Epithelial cell of prostate (primary cell): ENCODE data around the gene GLE1.
"Not testable (repeated sequence)": the region's sequence is repeated elsewhere in the genome, so short reads cannot be mapped to it uniquely, and the experiment has no call there.

Source experiments
- DNase-seq: peaks from one replicate; pipeline ENCODE4 v3.0.0-alpha.2; 2011; ENCODE audit warnings: low read depth, low spot score
- H3K27ac ChIP-seq: fragments of 450-650 bp; 2 replicates; pipeline ENCODE4 v1.5.1; 2017; ENCODE audit warnings: mild to moderate bottlenecking

GLE1 gene

DNA sequence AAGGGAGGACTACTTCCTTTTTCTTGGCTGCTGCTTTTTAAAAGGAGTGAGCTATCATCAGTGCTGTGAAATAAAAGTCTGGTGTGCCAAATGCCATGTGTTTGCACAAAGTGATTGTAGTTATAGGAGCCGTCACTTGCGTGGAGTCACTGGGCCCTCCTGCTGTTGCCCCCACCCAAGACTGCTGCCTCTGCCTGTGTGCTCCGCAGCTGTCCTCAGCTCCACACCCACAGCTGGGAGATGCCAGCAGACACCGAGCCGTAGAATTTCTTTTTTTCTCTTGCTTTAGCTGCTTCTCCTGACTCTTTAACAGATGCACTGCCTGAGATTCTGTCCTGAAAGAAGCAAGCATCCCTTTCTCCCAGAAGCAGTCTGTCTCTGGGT lies 9.8 kb upstream of the GLE1 start:
- DNase-seq, result no peak
- H3K27ac ChIP-seq, result no peak overlapping the region

- no peak for DNase-seq
- peak overlapping the region; percentile 25 for H3K27ac ChIP-seq
Observed at GRCh38 chr9:128495296-128495695, 9.2 kb upstream of the GLE1 start.

DNA sequence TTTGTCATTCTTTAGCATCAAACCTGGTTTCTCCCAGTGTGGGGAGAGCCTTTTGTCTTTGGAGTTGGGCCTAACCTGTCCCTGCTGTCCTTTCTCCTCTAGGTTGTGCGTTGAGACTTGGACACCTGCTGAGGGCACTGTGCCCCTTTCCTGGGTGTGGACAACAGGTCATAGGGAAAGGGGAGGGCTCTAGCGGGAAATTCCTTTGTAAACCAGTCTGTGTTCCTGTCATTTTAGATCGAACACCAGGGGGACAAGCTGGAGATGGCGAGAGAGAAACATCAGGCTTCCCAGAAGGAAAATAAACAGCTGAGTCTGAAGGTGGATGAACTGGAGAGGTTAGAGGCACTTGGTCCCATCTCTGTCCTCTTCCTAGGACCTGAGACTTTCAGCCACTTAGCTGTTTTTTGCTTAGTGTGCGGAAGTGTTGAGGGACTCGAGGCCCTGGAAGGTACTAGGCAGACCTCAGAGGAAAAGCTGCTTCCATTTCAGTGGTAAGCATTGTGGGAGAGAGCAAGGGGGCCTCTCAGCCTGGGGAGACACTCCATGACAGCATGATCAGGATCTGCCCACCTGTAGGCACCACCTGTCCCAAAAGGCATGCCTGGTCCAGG lies 8.6 kb upstream of the GLE1 start:
- peak overlapping the region; percentile 25 for H3K27ac ChIP-seq
- no peak for DNase-seq

DNA sequence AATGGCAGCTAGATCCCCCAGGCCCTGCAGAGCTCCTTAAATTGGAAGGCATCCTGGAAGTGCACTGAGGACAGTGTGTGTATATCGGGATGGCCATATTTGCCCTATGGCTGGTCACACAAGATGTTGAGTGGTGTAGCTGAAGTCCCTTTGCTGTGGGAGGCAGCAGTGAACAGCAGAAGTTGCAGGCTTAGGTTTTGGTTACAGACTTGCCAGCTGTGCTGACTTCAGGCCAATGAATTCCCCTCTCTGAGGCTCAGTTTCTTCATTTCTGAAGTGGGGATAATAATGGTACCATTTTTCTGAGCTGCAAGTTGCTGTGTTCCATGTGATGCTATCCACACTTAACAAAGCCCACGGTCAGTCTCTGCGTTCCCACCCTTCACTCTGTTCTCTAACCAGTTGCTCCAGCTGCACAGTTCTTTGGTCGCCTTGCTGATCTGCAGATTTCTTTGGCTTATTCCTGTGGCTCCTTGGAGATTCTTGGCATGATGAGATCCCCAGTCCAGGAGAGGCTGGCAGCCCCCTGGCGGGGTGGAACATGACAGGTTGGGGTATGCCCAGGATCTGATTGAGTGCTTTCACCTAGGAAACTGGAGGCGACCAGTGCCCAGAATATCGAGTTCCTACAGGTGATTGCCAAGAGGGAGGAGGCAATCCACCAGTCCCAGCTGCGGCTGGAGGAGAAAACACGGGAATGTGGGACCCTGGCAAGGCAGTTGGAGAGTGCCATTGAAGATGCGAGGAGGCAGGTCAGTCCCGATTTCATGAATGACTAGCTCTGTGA lies 6.5 kb upstream of the GLE1 start:
- no peak overlapping the region for H3K27ac ChIP-seq
- no peak for DNase-seq

DNA sequence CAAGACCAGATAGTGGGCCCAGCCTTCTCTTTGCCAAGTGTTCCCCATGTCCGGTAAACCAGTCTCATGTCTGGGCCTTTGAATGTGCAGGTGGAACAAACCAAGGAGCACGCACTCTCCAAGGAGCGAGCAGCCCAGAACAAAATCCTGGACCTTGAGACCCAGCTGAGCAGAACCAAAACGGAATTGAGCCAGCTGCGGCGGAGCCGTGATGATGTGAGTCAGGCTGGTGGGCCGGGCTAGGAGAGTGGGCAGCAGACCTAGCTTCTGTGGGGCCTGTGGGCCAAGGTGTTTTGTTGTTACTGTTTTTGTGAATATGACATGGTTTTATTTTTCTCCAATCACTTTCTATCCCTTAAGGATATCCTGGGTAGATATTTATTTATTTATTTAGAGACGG lies 5.6 kb upstream of the GLE1 start:
- no peak for DNase-seq

DNA sequence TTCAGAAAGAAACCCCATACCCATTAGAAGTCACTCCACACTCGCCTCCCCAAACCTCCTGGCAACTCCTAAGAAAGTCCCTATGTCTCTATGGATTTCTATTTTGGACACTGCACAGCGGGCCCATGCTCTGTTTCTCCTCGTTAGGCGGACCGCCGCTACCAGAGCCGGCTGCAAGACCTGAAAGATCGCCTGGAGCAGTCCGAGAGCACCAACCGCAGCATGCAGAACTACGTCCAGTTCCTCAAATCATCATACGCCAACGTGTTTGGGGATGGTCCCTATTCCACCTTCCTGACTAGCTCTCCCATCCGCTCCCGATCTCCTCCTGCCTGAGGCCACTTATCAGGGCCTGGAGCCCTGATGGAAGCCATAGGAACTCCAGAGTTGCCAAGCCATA lies 4.6 kb upstream of the GLE1 start:
- H3K27ac ChIP-seq, result no peak overlapping the region

More for the DNA sequence above, 5.6 kb upstream of the GLE1 start:
- H3K27ac ChIP-seq, result no peak overlapping the region

GRCh38 chr9:128503415-128503825 lies 1.1 kb upstream of the GLE1 start:
- peak overlapping the region; percentile 72 for H3K27ac ChIP-seq
- DNase-seq, result peak; percentile 3

More for the DNA sequence above, 4.6 kb upstream of the GLE1 start:
- DNase-seq, result no peak

GRCh38 chr9:128503870-128504269 lies 649 bp upstream of the GLE1 start:
- H3K27ac ChIP-seq, result peak overlapping the region; percentile 72
- DNase-seq, result no peak

- peak overlapping the region; percentile 72 for H3K27ac ChIP-seq
- no peak for DNase-seq
Observed at GRCh38 chr9:128505414-128505765, 871 bp downstream of the GLE1 start.

- H3K27ac ChIP-seq, result peak overlapping the region; percentile 72
- not testable (repeated sequence) for DNase-seq
Observed at GRCh38 chr9:128505906-128506305, 1.4 kb downstream of the GLE1 start.

DNA sequence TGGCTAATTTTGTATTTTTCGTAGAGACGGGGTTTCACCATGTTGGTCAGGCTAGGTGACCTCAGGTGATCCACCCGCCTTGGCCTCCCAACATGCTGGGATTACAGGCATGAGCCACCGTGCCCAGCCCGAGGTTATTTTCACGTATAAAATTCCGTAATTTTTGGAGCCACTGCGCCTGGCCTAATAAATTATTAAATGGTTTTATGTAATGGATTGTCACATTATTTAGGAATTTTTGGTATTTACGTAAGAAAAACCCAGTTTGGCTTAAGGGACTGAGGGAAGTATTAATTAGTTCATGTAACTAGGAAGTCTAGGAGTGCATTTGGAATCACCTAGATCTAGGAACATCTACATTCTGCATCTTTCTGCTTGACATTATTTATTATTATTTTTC lies 8.3 kb downstream of the GLE1 start:
- H3K27ac ChIP-seq, result no peak overlapping the region

GRCh38 chr9:128521956-128522355 lies 17.4 kb downstream of the GLE1 start:
- H3K27ac ChIP-seq, result no peak overlapping the region
- no peak for DNase-seq

More for the DNA sequence above, 8.3 kb downstream of the GLE1 start:
- no peak for DNase-seq

- no peak for DNase-seq
- no peak overlapping the region for H3K27ac ChIP-seq
Observed at GRCh38 chr9:128523199-128523925, 18.8 kb downstream of the GLE1 start.

DNA sequence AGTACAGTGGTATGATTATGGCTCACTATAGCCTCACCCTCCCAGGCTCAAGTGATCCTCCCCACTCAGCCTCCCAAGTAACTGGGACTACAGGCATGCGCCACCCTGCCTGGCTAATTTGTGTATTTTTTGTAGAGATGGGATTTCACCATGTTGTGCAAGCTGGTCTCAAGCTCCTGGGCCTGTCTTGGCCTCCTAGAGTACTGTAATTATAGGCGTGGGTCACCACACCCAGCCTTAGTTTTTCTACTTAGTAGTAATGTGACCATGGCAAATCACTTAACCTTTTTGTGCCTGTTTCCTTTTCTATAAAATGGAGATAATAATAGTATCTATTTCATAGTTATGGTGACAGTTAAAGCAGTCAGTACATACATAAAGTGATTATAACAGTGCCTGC lies 22.2 kb downstream of the GLE1 start:
- no peak for DNase-seq
- H3K27ac ChIP-seq, result no peak overlapping the region

DNA sequence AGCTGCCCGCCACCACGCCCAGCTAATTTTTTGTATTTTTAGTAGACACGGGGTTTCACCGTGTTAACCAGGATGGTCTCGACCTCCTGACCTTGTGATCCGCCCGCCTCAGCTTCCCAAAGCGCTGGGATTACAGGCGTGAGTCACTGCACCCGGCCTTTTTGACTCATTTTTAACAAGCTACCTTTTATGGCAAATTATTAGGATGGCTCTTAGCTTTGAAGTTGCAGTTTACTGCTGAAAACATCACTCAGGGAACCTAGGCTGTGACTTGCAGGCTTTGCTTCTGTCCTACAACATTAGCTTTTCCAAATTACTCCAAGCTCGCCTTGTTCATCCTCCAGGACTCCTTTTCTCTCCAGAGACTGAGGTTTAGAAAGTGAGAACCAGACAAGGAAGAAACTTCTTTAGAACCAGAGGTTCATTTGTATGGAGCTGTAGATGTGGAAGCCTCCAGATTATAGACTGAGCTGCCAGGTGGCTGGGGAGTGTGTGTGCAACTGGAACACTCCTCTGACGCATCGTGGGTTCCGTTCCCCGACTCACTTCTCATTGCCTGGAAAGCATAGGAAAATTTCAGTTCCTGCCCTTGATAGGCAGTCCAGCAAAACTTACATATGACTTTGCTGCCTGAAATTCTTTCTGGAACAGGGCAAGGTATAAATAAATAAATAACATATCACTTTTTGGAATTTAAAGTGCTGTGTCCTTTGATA lies 24.1 kb downstream of the GLE1 start:
- no peak for DNase-seq
- H3K27ac ChIP-seq, result no peak overlapping the region

DNA sequence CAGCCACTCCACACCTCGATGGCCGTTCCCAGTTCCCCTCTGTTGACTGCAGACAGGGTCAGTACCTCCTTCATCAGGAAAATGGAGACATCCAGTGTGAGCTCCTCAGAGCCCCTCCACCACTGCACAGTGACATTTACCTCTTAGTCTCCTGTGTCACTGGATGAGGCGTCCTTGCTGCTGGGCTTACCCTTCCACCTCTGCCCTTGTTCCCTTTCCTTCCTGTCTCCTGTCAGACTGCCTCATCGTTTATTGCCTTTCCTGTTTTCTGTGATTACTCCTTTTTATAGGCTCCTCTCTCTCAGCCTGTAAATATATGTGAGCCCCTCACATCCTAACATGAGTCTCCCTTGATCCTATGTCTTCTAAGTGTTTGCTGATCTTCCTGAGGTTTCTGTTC lies 24.7 kb downstream of the GLE1 start:
- no peak for DNase-seq
- no peak overlapping the region for H3K27ac ChIP-seq

GRCh38 chr9:128532581-128532980 lies 28.1 kb downstream of the GLE1 start:
- DNase-seq, result no peak
- no peak overlapping the region for H3K27ac ChIP-seq

GRCh38 chr9:128540634-128541360 lies 36.3 kb downstream of the GLE1 start:
- DNase-seq, result no peak
- H3K27ac ChIP-seq, result no peak overlapping the region

- DNase-seq, result no peak
- no peak overlapping the region for H3K27ac ChIP-seq
Observed at GRCh38 chr9:128546504-128546903, 42.0 kb downstream of the GLE1 start.

GRCh38 chr9:128548876-128549275 lies 44.4 kb downstream of the GLE1 start:
- DNase-seq, result no peak
- no peak overlapping the region for H3K27ac ChIP-seq
